SK-N-SH (cell line): ENCODE results near the gene SPIRE2.

ENCODE experiments used
- CTCF ChIP-seq: fragments of 200-600 bp; sonication (generic); IDR thresholded peaks from 2 replicates; pipeline ENCODE4 v1.6.1; 2017; ENCODE audit warnings: antibody characterized with exemption, mild to moderate bottlenecking, moderate library complexity
- FOXM1 ChIP-seq: IDR thresholded peaks from 2 replicates; pipeline ENCODE4 v1.4.0; 2012; ENCODE audit warnings: low read depth, mild to moderate bottlenecking
- NRF1 ChIP-seq: IDR thresholded peaks from 2 replicates; pipeline ENCODE4 v1.6.1; 2012; ENCODE audit warnings: low read depth, mild to moderate bottlenecking, low read length
- POLR2AphosphoS5 ChIP-seq: IDR thresholded peaks from 2 replicates; pipeline ENCODE4 v1.6.1; 2012; ENCODE audit warnings: low read depth, low read length

DNA sequence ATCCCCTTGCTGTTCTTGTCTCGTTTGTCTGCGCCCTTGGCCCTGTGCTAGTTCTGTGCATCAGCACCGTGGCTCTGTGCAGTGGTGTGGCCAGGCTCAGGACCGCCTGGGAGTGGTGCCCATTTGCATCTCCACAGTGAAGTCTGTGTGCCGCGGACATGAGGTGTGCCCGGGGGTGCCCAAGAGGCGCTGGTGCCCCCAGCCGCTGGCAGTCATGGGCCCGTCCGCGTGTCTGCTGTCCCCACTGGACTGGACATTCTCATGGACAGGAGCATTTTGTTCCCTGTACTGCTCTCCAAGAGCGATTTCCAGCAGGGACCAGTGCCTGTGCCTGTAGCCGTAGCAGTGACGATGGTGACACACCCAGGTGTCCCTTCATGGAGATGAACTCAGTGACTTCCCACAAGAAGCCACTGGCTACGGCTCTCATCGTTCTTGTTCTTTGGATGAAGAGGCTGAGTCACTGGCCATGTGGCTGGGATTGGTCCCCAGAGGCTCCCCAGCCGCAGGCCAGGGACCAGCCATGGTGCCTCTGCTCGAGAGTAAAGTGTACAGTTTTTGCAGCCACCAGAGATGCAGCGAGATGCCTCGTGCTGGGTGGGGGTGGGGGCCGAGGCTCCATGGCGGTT, 77.3 kb downstream of the SPIRE2 start:
- TF ChIP-seq CTCF (no peak), NRF1 (no peak), FOXM1 (no peak), POLR2AphosphoS5 (no peak)
